HEK293 (cell line): ENCODE measurements around the gene RAB3GAP2.

Source experiments
- CTCF ChIA-PET: fragments of 350-600 bp; formaldehyde crosslinking; extraction: SDS; loops from one replicate; lab custom pipeline; 2021; ENCODE audit warnings: antibody characterized with exemption; lab: Yijun Ruan, JAX
- POLR2A ChIA-PET: fragments of 300-600 bp; formaldehyde crosslinking; extraction: SDS; loops from one replicate; lab custom pipeline; 2020; ENCODE audit warnings: antibody characterized with exemption, inconsistent platforms; lab: Yijun Ruan, JAX
- H3K27ac ChIP-seq: fragments of 200-500 bp; sonication (Bioruptor generic); 2 replicates; pipeline ENCODE4 v1.5.1; 2014; ENCODE audit warnings: low read depth, low read length, control low read depth, inconsistent platforms; ENCODE audit errors: extremely low read depth
- H3K36me3 ChIP-seq, 2 experiments: fragments of 200-500 bp in 1 of 2; sonication (Bioruptor generic) in 1 of 2; 1 replicate in 1 of 2; 2 replicates in 1 of 2; pipeline ENCODE4 v1.5.1; 2014 to 2017; ENCODE audit warnings: inconsistent platforms in 2 of 2, low read length in 2 of 2; ENCODE audit not compliant: control insufficient read depth in 2 of 2, insufficient read depth in 1 of 2
- H3K4me1 ChIP-seq: fragments of 200-500 bp; sonication (Bioruptor generic); 2 replicates; pipeline ENCODE4 v1.5.1; 2014; ENCODE audit warnings: mild to moderate bottlenecking, low read length, inconsistent platforms; ENCODE audit not compliant: control insufficient read depth, insufficient read depth
- H3K4me3 ChIP-seq: 2 replicates; pipeline ENCODE4 v1.5.1; 2011; ENCODE audit warnings: low read depth, mild to moderate bottlenecking, control low read depth, low read length, moderate library complexity
- H3K9me3 ChIP-seq: fragments of 200-500 bp; sonication (Bioruptor generic); 2 replicates; pipeline ENCODE4 v1.5.1; 2014; ENCODE audit warnings: low read depth, low read length, inconsistent platforms; ENCODE audit not compliant: control insufficient read depth, insufficient read depth
- OSR2 ChIP-seq: fragments of 450-650 bp; formaldehyde crosslinking; IDR thresholded peaks from 2 replicates; pipeline ENCODE4 v1.5.1; 2016; ENCODE audit warnings: missing biosample characterization, missing genetic modification characterization
- PRDM1 ChIP-seq: fragments of 450-650 bp; formaldehyde crosslinking; IDR thresholded peaks from 2 replicates; pipeline ENCODE4; 2016; ENCODE audit warnings: missing biosample characterization, missing genetic modification characterization
- REPIN1 ChIP-seq: fragments of 450-650 bp; formaldehyde crosslinking; IDR thresholded peaks from 2 replicates; pipeline ENCODE4 v1.5.1; 2017; ENCODE audit warnings: missing biosample characterization, missing genetic modification characterization, low read depth
- SP3 ChIP-seq: fragments of 450-650 bp; formaldehyde crosslinking; IDR thresholded peaks from 2 replicates; pipeline ENCODE4 v1.5.1; 2016; ENCODE audit warnings: missing biosample characterization, missing genetic modification characterization
- WT1 ChIP-seq: fragments of 450-650 bp; formaldehyde crosslinking; IDR thresholded peaks from 2 replicates; pipeline ENCODE4 v1.5.1; 2016; ENCODE audit warnings: missing biosample characterization, missing genetic modification characterization
- ZFHX2 ChIP-seq: fragments of 450-650 bp; formaldehyde crosslinking; conservative IDR thresholded peaks from 2 replicates; pipeline ENCODE4 v1.5.1; 2016; ENCODE audit warnings: missing biosample characterization, missing genetic modification characterization
- ZFP69B ChIP-seq: fragments of 450-650 bp; formaldehyde crosslinking; IDR thresholded peaks from 2 replicates; pipeline ENCODE4 v1.5.1; 2016; ENCODE audit warnings: missing biosample characterization, missing genetic modification characterization
- ZNF132 ChIP-seq: fragments of 450-650 bp; formaldehyde crosslinking; IDR thresholded peaks from 2 replicates; pipeline ENCODE4 v1.5.1; 2017; ENCODE audit warnings: missing biosample characterization, missing genetic modification characterization, borderline replicate concordance
- ZNF155 ChIP-seq: fragments of 450-650 bp; formaldehyde crosslinking; IDR thresholded peaks from 2 replicates; pipeline ENCODE4 v1.5.1; 2016; ENCODE audit warnings: missing biosample characterization, missing genetic modification characterization
- ZNF184 ChIP-seq: fragments of 450-650 bp; IDR thresholded peaks from 2 replicates; pipeline ENCODE4 v1.5.1; 2018; ENCODE audit warnings: missing biosample characterization, mild to moderate bottlenecking, missing genetic modification characterization
- ZNF223 ChIP-seq: fragments of 450-650 bp; formaldehyde crosslinking; IDR thresholded peaks from 2 replicates; pipeline ENCODE4 v1.5.1; 2016; ENCODE audit warnings: missing biosample characterization, missing genetic modification characterization
- ZNF239 ChIP-seq: fragments of 450-650 bp; formaldehyde crosslinking; IDR thresholded peaks from 2 replicates; pipeline ENCODE4 v1.5.1; 2016; ENCODE audit warnings: missing biosample characterization, missing genetic modification characterization
- ZNF514 ChIP-seq: fragments of 450-650 bp; formaldehyde crosslinking; IDR thresholded peaks from 2 replicates; pipeline ENCODE4 v1.5.1; 2016; ENCODE audit warnings: missing biosample characterization, missing genetic modification characterization
- ZNF529 ChIP-seq: fragments of 450-650 bp; formaldehyde crosslinking; IDR thresholded peaks from 2 replicates; pipeline ENCODE4 v1.5.1; 2017; ENCODE audit warnings: missing genetic modification characterization, missing biosample characterization; ENCODE audit not compliant: insufficient replicate concordance
- ZNF585B ChIP-seq: fragments of 450-650 bp; formaldehyde crosslinking; IDR thresholded peaks from 2 replicates; pipeline ENCODE4 v1.5.1; 2016; ENCODE audit warnings: missing biosample characterization, missing genetic modification characterization
- ZNF596 ChIP-seq: fragments of 450-650 bp; IDR thresholded peaks from 2 replicates; pipeline ENCODE4 v1.5.0; 2018; ENCODE audit warnings: missing biosample characterization, mild to moderate bottlenecking, missing genetic modification characterization, moderate library complexity
- ZNF600 ChIP-seq: fragments of 450-650 bp; formaldehyde crosslinking; IDR thresholded peaks from 2 replicates; pipeline ENCODE4 v1.5.1; 2016; ENCODE audit warnings: missing biosample characterization, missing genetic modification characterization
- ZNF621 ChIP-seq: fragments of 450-650 bp; formaldehyde crosslinking; IDR thresholded peaks from 2 replicates; pipeline ENCODE4 v1.5.1; 2017; ENCODE audit warnings: missing biosample characterization, missing genetic modification characterization
- ZNF623 ChIP-seq: fragments of 450-650 bp; formaldehyde crosslinking; IDR thresholded peaks from 2 replicates; pipeline ENCODE4 v1.5.1; 2016; ENCODE audit warnings: missing biosample characterization, missing genetic modification characterization
- ZNF626 ChIP-seq: fragments of 450-650 bp; sonication (Bioruptor Pico); formaldehyde crosslinking; IDR thresholded peaks from 2 replicates; pipeline ENCODE4 v1.5.1; 2018; ENCODE audit warnings: missing biosample characterization, missing genetic modification characterization, inconsistent platforms
- ZNF660 ChIP-seq: fragments of 450-650 bp; IDR thresholded peaks from 2 replicates; pipeline ENCODE4 v1.5.1; 2018; ENCODE audit warnings: missing biosample characterization, mild to moderate bottlenecking, missing genetic modification characterization
- ZNF677 ChIP-seq: fragments of 450-650 bp; IDR thresholded peaks from 2 replicates; pipeline ENCODE4 v1.5.0; 2018; ENCODE audit warnings: missing biosample characterization, mild to moderate bottlenecking, missing genetic modification characterization, moderate library complexity
- ZNF701 ChIP-seq: fragments of 450-650 bp; formaldehyde crosslinking; IDR thresholded peaks from 2 replicates; pipeline ENCODE4 v1.5.1; 2016; ENCODE audit warnings: missing biosample characterization, missing genetic modification characterization
- ZNF707 ChIP-seq: fragments of 450-650 bp; formaldehyde crosslinking; IDR thresholded peaks from 2 replicates; pipeline ENCODE4 v1.5.1; 2016; ENCODE audit warnings: missing biosample characterization, missing genetic modification characterization
- ZNF747 ChIP-seq: fragments of 450-650 bp; formaldehyde crosslinking; IDR thresholded peaks from 2 replicates; pipeline ENCODE4 v1.5.1; 2016; ENCODE audit warnings: missing biosample characterization, missing genetic modification characterization
- ZNF768 ChIP-seq: fragments of 450-650 bp; formaldehyde crosslinking; IDR thresholded peaks from 2 replicates; pipeline ENCODE4 v1.5.1; 2018; ENCODE audit warnings: missing biosample characterization, mild to moderate bottlenecking, missing genetic modification characterization
- ZNF843 ChIP-seq: fragments of 450-650 bp; formaldehyde crosslinking; IDR thresholded peaks from 2 replicates; pipeline ENCODE4 v1.5.1; 2016; ENCODE audit warnings: missing biosample characterization, missing genetic modification characterization
- TF ChIP-seq, protein P1 (sequence below): fragments of 450-650 bp; formaldehyde crosslinking; IDR thresholded peaks from 2 replicates; pipeline ENCODE4 v1.5.1; 2016; ENCODE audit warnings: missing biosample characterization, missing genetic modification characterization

RAB3GAP2 gene

DNA sequence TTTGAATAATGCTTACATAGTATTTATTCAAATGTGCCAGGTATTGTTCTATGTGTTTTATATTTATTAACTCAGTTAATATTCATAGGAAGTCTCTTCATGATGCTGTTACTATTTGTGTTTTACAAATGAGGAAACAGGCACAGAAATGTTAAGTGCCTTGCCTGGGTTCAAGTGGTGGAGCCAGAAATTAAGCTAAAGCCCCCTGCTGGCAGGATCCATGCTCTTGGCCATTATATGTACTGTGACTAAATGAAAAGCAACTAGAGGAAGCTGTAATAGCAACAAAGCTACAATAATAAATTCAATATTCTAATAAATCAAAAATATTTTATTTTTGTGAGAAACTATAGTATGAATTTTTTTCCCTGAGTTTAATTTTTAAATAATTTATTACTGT is 148.4 kb downstream of the RAB3GAP2 start (continued):
- no peak for TF ChIP-seq ZNF529 (tag by site-specific recombination)
- TF ChIP-seq ZNF623: no peak
- no peak for TF ChIP-seq ZNF596 (tag by site-specific recombination)
- no peak for TF ChIP-seq REPIN1 (tag by site-specific recombination)
- TF ChIP-seq OSR2 (tag by site-specific recombination): no peak
- TF ChIP-seq ZNF677 (tag by site-specific recombination): no peak
- no peak for TF ChIP-seq ZNF707 (tag by site-specific recombination)

DNA sequence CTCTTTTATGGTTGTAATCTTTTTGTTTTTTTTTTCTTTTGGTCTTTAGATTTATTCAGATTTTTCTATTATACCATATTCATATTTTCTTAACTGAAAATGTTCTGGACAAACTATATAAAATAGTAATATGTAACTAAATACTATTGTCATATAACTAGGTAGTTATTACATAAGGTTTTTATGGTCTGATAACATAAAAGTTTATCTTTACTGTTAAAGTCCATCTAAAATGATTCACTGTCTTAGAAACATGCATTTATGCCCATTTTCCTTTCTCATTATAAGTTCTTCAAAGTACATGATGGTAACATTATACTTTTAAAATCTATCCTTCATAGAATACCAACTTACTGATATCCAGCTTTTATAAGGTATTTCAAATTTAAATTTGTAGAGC is 149.2 kb downstream of the RAB3GAP2 start:
- Histone ChIP-seq H3K9me3 (no peaks in the 10 kb centered on the region), H3K4me1 (no peaks in the 10 kb centered on the region), H3K27ac (no peak overlapping the region), H3K4me3 (no peak overlapping the region), H3K36me3 (peaks cover 10 to 32% of the 10 kb centered on the region in 2 experiments)
- POLR2A ChIA-PET: no interaction called here
- TF ChIP-seq ZFHX2 (tag by site-specific recombination): no peak
- no peak for TF ChIP-seq ZNF155
- TF ChIP-seq ZNF132 (tag by site-specific recombination): no peak
- no peak for TF ChIP-seq ZNF514 (tag by site-specific recombination)
- no peak for TF ChIP-seq ZNF184 (tag by site-specific recombination)
- no peak for TF ChIP-seq ZFP69B (tag by site-specific recombination)
- no peak for TF ChIP-seq ZNF621 (tag by site-specific recombination)
- TF ChIP-seq ZNF660 (tag by site-specific recombination): no peak
- no peak for TF ChIP-seq ZNF747
- no peak for TF ChIP-seq ZNF585B (tag by site-specific recombination)
- TF ChIP-seq ZNF626: no peak
- no peak for TF ChIP-seq ZNF768 (tag by site-specific recombination)
- TF ChIP-seq SP3: no peak
- TF ChIP-seq, protein P1, sequence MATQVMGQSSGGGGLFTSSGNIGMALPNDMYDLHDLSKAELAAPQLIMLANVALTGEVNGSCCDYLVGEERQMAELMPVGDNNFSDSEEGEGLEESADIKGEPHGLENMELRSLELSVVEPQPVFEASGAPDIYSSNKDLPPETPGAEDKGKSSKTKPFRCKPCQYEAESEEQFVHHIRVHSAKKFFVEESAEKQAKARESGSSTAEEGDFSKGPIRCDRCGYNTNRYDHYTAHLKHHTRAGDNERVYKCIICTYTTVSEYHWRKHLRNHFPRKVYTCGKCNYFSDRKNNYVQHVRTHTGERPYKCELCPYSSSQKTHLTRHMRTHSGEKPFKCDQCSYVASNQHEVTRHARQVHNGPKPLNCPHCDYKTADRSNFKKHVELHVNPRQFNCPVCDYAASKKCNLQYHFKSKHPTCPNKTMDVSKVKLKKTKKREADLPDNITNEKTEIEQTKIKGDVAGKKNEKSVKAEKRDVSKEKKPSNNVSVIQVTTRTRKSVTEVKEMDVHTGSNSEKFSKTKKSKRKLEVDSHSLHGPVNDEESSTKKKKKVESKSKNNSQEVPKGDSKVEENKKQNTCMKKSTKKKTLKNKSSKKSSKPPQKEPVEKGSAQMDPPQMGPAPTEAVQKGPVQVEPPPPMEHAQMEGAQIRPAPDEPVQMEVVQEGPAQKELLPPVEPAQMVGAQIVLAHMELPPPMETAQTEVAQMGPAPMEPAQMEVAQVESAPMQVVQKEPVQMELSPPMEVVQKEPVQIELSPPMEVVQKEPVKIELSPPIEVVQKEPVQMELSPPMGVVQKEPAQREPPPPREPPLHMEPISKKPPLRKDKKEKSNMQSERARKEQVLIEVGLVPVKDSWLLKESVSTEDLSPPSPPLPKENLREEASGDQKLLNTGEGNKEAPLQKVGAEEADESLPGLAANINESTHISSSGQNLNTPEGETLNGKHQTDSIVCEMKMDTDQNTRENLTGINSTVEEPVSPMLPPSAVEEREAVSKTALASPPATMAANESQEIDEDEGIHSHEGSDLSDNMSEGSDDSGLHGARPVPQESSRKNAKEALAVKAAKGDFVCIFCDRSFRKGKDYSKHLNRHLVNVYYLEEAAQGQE (tag by site-specific recombination): no peak
- CTCF ChIA-PET: interaction anchor here (1.1 to 2.1 kb wide), 3 partner anchors 10 to 23 kb away, joined by 3 to 11 read pairs (median 6); no protein-coding TSS in a partner anchor

DNA sequence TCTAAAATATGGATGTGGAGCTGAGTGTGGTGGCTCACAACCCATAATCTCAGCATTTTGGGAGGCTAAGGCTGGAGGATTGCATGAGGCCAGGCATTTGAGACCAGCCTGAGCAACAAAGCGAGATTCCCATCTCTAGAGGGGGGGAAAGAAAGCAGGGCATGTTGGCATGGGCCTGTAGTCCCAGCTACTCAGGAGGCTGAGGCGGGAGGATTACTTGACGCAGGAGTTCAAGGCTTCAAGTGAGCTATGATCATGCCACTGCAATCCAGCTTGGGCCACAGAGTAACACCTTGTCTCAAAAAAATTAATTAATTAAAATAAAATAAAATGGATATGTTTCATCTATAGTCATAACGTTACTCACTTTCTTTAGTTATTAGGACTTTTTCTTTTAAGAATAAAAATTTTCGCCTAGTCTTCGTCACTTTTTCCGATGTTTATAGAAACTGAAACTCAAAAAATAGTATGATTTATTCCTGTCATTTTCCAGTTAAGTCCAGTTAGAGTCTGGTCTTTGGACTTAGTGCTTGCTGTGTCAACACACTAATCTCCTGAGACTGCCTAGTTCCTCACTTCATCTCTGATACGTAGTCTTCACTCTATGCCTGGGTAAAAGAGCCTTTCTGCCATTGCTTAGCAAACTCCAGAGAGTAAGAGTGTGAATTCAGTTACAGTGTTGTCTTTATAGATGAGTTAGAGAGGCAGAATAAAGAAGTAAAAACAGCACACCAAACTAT is 150.3 kb downstream of the RAB3GAP2 start:
- H3K4me1 ChIP-seq: no peaks in the 10 kb centered on the region
- peaks cover 5 to 25% of the 10 kb centered on the region in 2 experiments for H3K36me3 ChIP-seq
- no peaks in the 10 kb centered on the region for H3K9me3 ChIP-seq
- H3K27ac ChIP-seq: no peak overlapping the region
- ChIA-PET POLR2A (no interaction called here), CTCF (interaction anchor here (0.7 to 2.1 kb wide), 2 partner anchors 9 to 32 kb away, joined by 3 to 11 read pairs; no protein-coding TSS in a partner anchor)
- no peak overlapping the region for H3K4me3 ChIP-seq
- TF ChIP-seq ZNF600: peak; percentile 32; the same call in 1 of the 2 replicates
- TF ChIP-seq ZNF223 (tag by site-specific recombination): no peak
- no peak for TF ChIP-seq ZNF239 (tag by site-specific recombination)
- TF ChIP-seq ZNF843 (tag by site-specific recombination): no peak
- TF ChIP-seq ZNF701: no peak
- TF ChIP-seq WT1 (tag by site-specific recombination): no peak
- TF ChIP-seq PRDM1: 0 out of 2 replicates have a peak, but pooled peaks have one; percentile 27
